Astrocyte of the cerebellum (primary cell): ENCODE results near the gene CTDNEP1.

Experiments used
- DNase-seq: peaks from one replicate; pipeline ENCODE4 v3.0.0-alpha.2; 2011; ENCODE audit warnings: low read depth
- H3K4me3 ChIP-seq: 2 replicates; pipeline ENCODE4 v1.5.1; 2011; ENCODE audit warnings: mild to moderate bottlenecking, low read depth, low read length, moderate library complexity
- CTCF ChIP-seq: IDR thresholded peaks from 2 replicates; pipeline ENCODE4 v1.5.1; 2012; ENCODE audit warnings: low read length, low read depth, moderate library complexity, mild to moderate bottlenecking; ENCODE audit errors: missing control alignments
- in situ Hi-C: cut with HindIII; loops from 2 replicates; pipeline ENCODE4 v1.10.0; 2017; ENCODE audit warnings: low sequenced_read_pairs

Gene CTDNEP1

GRCh38 chr17:7241090-7241733, 10.3 kb downstream of the CTDNEP1 start:
- H3K4me3 ChIP-seq: peak overlapping the region; percentile 98
- in situ Hi-C loops: no loop called here
- no peak for TF ChIP-seq CTCF
- DNase-seq: no peak

GRCh38 chr17:7240375-7240774, 11.2 kb downstream of the CTDNEP1 start:
- peak overlapping the region; percentile 98 for H3K4me3 ChIP-seq
- in situ Hi-C loops: no loop called here
- TF ChIP-seq CTCF: no peak
- no peak for DNase-seq

- H3K4me3 ChIP-seq: peak within 1 kb of the TSS; percentile 99
- TF ChIP-seq CTCF: no peak
- in situ Hi-C loops: no loop called here
- peak; percentile 98 for DNase-seq
Observed at GRCh38 chr17:7239091-7240027, 12.2 kb downstream of the CTDNEP1 start, which contains the start of gene PHF23. PHF23 (minus strand) TSS chr17:7239457; CDS start chr17:7239279, 178 bp downstream.

- in situ Hi-C loops: no loop called here
- DNase-seq: no peak
- peak overlapping the region; percentile 99 for H3K4me3 ChIP-seq
- TF ChIP-seq CTCF: no peak
Observed at GRCh38 chr17:7238420-7239090, 13.0 kb downstream of the CTDNEP1 start.

- no peak for DNase-seq
- peak overlapping the region; percentile 99 for H3K4me3 ChIP-seq
- in situ Hi-C loops: no loop called here
- TF ChIP-seq CTCF: no peak
Observed at GRCh38 chr17:7237761-7238419, 13.6 kb downstream of the CTDNEP1 start.

GRCh38 chr17:7237266-7237760, 14.2 kb downstream of the CTDNEP1 start:
- H3K4me3 ChIP-seq: peak overlapping the region; percentile 99
- in situ Hi-C loops: no loop called here
- DNase-seq: no peak
- TF ChIP-seq CTCF: no peak
